HG02938 (cell line): ENCODE measurements around the gene OR51L1.

Experiments
- ATAC-seq: cut with Tn5 transposase; IDR thresholded peaks from one replicate; pipeline ENCODE4 v1.9.1; 2021; ENCODE audit warnings: mild to moderate bottlenecking, moderate library complexity; ENCODE audit not compliant: unreplicated experiment

OR51L1 gene

DNA sequence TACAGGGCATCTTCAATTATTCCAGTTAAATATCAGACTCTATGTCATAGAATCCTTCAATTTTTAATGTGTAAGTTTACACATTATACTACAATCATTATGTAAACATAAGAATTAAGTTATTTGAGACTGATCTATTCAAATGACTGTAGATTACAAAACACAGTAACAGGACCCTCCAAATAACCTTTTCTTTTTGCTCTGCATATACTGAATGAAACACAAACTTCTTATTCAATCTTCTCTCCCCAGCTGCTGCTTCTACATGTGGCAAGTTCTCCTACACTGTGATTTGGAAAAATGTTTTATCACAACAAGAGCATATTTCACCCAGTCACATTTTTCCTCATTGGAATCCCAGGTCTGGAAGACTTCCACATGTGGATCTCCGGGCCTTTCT is 51.6 kb downstream of the OR51L1 start, which contains the start of gene OR52J3:
Gene OR52J3, plus strand, starts transcription at position 301 of the 400 bp plus-strand sequence. Its CDS starts 0 bp downstream, at position 301.
- no peak for ATAC-seq

GRCh38 chr11:5046754-5047330 is 52.2 kb downstream of the OR51L1 start:
- no peak for ATAC-seq
